ENCODE results near the gene ATP10D. TPM values are rescaled to one million over a fixed set of nuclear protein-coding genes. Genes with fewer than 3 reads are reported as not detected.

ATP10D gene
- total and polyA plus RNA-seq, 5 donors: 3.1 to 11.8 (median 10.8) TPM

- WGBS: 95% methylated on average over 1 of the region's 1 CpG
- H3K4me1 ChIP-seq (ENCODE audit: control insufficient read depth, insufficient read depth, low read length): no peaks in the 10 kb centered on the region
- ATAC-seq (no peak), DNase-seq (no peak)
- no peak overlapping the region for H3K4me3 ChIP-seq (ENCODE audit: low read length)
- intact Hi-C loops (cut with DNase I): no loop called here
- H3K27ac ChIP-seq (ENCODE audit: low read length): no peak overlapping the region
- no peaks in the 10 kb centered on the region for H3K27me3 ChIP-seq (ENCODE audit: control insufficient read depth, insufficient read depth)
- H3K9me3 ChIP-seq (ENCODE audit: control insufficient read depth, low read length): no peaks in the 10 kb centered on the region
Measured at GRCh38 chr4:47590325-47590724, 105.2 kb downstream of the ATP10D start.

GRCh38 chr4:47597696-47598095 is 112.6 kb downstream of the ATP10D start:
- H3K4me3 ChIP-seq (ENCODE audit: low read length): no peak overlapping the region
- intact Hi-C loops (cut with DNase I): no loop called here
- H3K27me3 ChIP-seq (ENCODE audit: control insufficient read depth, insufficient read depth): no peaks in the 10 kb centered on the region
- no peak overlapping the region for H3K27ac ChIP-seq (ENCODE audit: low read length)
- ATAC-seq (no peak), DNase-seq (no peak)
- WGBS: 86% methylated on average over 1 of the region's 1 CpG
- no peaks in the 10 kb centered on the region for H3K4me1 ChIP-seq (ENCODE audit: control insufficient read depth, insufficient read depth, low read length)
- no peaks in the 10 kb centered on the region for H3K9me3 ChIP-seq (ENCODE audit: control insufficient read depth, low read length)

- ATAC-seq (peak in 1 of 2 donors; percentile 61), DNase-seq (no peak)
- Histone ChIP-seq H3K27ac (ENCODE audit: low read length) (no peak overlapping the region), H3K4me1 (ENCODE audit: control insufficient read depth, insufficient read depth, low read length) (no peaks in the 10 kb centered on the region), H3K9me3 (ENCODE audit: control insufficient read depth, low read length) (no peaks in the 10 kb centered on the region), H3K4me3 (ENCODE audit: low read length) (no peak overlapping the region), H3K27me3 (ENCODE audit: control insufficient read depth, insufficient read depth) (no peaks in the 10 kb centered on the region)
- intact Hi-C loops (cut with DNase I): no loop called here
- 36% methylated on average over 1 of the region's 1 CpG for WGBS
Measured at GRCh38 chr4:47598320-47598719, 113.2 kb downstream of the ATP10D start.

GRCh38 chr4:47598896-47599295 is 113.8 kb downstream of the ATP10D start:
- H3K27ac ChIP-seq (ENCODE audit: low read length): no peak overlapping the region
- H3K4me1 ChIP-seq (ENCODE audit: control insufficient read depth, insufficient read depth, low read length): no peaks in the 10 kb centered on the region
- H3K4me3 ChIP-seq (ENCODE audit: low read length): no peak overlapping the region
- intact Hi-C loops (cut with DNase I): no loop called here
- no peak for ATAC-seq
- no peaks in the 10 kb centered on the region for H3K9me3 ChIP-seq (ENCODE audit: control insufficient read depth, low read length)
- no peaks in the 10 kb centered on the region for H3K27me3 ChIP-seq (ENCODE audit: control insufficient read depth, insufficient read depth)
- no peak for DNase-seq
- WGBS: 72% methylated on average over 3 of the region's 3 CpGs

GRCh38 chr4:47606482-47606881 is 121.4 kb downstream of the ATP10D start:
- Histone ChIP-seq H3K27me3 (ENCODE audit: control insufficient read depth, insufficient read depth) (no peaks in the 10 kb centered on the region), H3K9me3 (ENCODE audit: control insufficient read depth, low read length) (no peaks in the 10 kb centered on the region), H3K4me1 (ENCODE audit: control insufficient read depth, insufficient read depth, low read length) (no peaks in the 10 kb centered on the region), H3K27ac (ENCODE audit: low read length) (no peak overlapping the region), H3K4me3 (ENCODE audit: low read length) (no peak overlapping the region)
- 90% methylated on average over 3 of the region's 3 CpGs for WGBS
- no peak for ATAC-seq
- DNase-seq: no peak
- intact Hi-C loops (cut with DNase I): no loop called here

GRCh38 chr4:47612116-47613023 is 127.3 kb downstream of the ATP10D start:
- intact Hi-C loops (cut with DNase I): no loop called here
- no peaks in the 10 kb centered on the region for H3K27me3 ChIP-seq (ENCODE audit: control insufficient read depth, insufficient read depth)
- 61% methylated on average over 4 of the region's 4 CpGs for WGBS
- no peak for ATAC-seq
- DNase-seq: no peak
- no peak overlapping the region for H3K4me3 ChIP-seq (ENCODE audit: low read length)
- no peaks in the 10 kb centered on the region for H3K4me1 ChIP-seq (ENCODE audit: control insufficient read depth, insufficient read depth, low read length)
- H3K9me3 ChIP-seq (ENCODE audit: control insufficient read depth, low read length): no peaks in the 10 kb centered on the region
- no peak overlapping the region for H3K27ac ChIP-seq (ENCODE audit: low read length)

GRCh38 chr4:47615385-47615784 is 130.3 kb downstream of the ATP10D start:
- Histone ChIP-seq H3K9me3 (ENCODE audit: control insufficient read depth, low read length) (no peaks in the 10 kb centered on the region), H3K27ac (ENCODE audit: low read length) (no peak overlapping the region), H3K4me3 (ENCODE audit: low read length) (no peak overlapping the region), H3K27me3 (ENCODE audit: control insufficient read depth, insufficient read depth) (no peaks in the 10 kb centered on the region), H3K4me1 (ENCODE audit: control insufficient read depth, insufficient read depth, low read length) (no peaks in the 10 kb centered on the region)
- intact Hi-C loops (cut with DNase I): no loop called here
- no peak for ATAC-seq
- 83% methylated on average over 4 of the region's 4 CpGs for WGBS
- DNase-seq: no peak

- intact Hi-C loops (cut with DNase I): no loop called here
- Histone ChIP-seq H3K4me3 (ENCODE audit: low read length) (no peak overlapping the region), H3K9me3 (ENCODE audit: control insufficient read depth, low read length) (no peaks in the 10 kb centered on the region), H3K4me1 (ENCODE audit: control insufficient read depth, insufficient read depth, low read length) (no peaks in the 10 kb centered on the region), H3K27ac (ENCODE audit: low read length) (no peak overlapping the region), H3K27me3 (ENCODE audit: control insufficient read depth, insufficient read depth) (no peaks in the 10 kb centered on the region)
- DNase-seq (no peak), ATAC-seq (no peak)
Measured at GRCh38 chr4:47617607-47618006, 132.5 kb downstream of the ATP10D start.

- WGBS: 77% methylated on average over 2 of the region's 2 CpGs
- ATAC-seq (no peak), DNase-seq (no peak)
- H3K4me3 ChIP-seq (ENCODE audit: low read length): no peak overlapping the region
- intact Hi-C loops (cut with DNase I): no loop called here
- H3K9me3 ChIP-seq (ENCODE audit: control insufficient read depth, low read length): no peaks in the 10 kb centered on the region
- no peak overlapping the region for H3K27ac ChIP-seq (ENCODE audit: low read length)
- no peaks in the 10 kb centered on the region for H3K27me3 ChIP-seq (ENCODE audit: control insufficient read depth, insufficient read depth)
- H3K4me1 ChIP-seq (ENCODE audit: control insufficient read depth, insufficient read depth, low read length): no peaks in the 10 kb centered on the region
Measured at GRCh38 chr4:47619691-47620090, 134.6 kb downstream of the ATP10D start.

GRCh38 chr4:47621181-47621580 is 136.1 kb downstream of the ATP10D start:
- no peaks in the 10 kb centered on the region for H3K4me1 ChIP-seq (ENCODE audit: control insufficient read depth, insufficient read depth, low read length)
- H3K4me3 ChIP-seq (ENCODE audit: low read length): no peak overlapping the region
- H3K9me3 ChIP-seq (ENCODE audit: control insufficient read depth, low read length): no peaks in the 10 kb centered on the region
- intact Hi-C loops (cut with DNase I): no loop called here
- H3K27ac ChIP-seq (ENCODE audit: low read length): no peak overlapping the region
- WGBS: 97% methylated on average over 1 of the region's 1 CpG
- ATAC-seq (no peak), DNase-seq (no peak)
- no peaks in the 10 kb centered on the region for H3K27me3 ChIP-seq (ENCODE audit: control insufficient read depth, insufficient read depth)

- H3K27ac ChIP-seq (ENCODE audit: low read length): no peak overlapping the region
- no peaks in the 10 kb centered on the region for H3K4me1 ChIP-seq (ENCODE audit: control insufficient read depth, insufficient read depth, low read length)
- H3K9me3 ChIP-seq (ENCODE audit: control insufficient read depth, low read length): no peaks in the 10 kb centered on the region
- DNase-seq (no peak), ATAC-seq (no peak)
- intact Hi-C loops (cut with DNase I): no loop called here
- no peaks in the 10 kb centered on the region for H3K27me3 ChIP-seq (ENCODE audit: control insufficient read depth, insufficient read depth)
- H3K4me3 ChIP-seq (ENCODE audit: low read length): no peak overlapping the region
Measured at GRCh38 chr4:47624031-47624441, 139.0 kb downstream of the ATP10D start.

GRCh38 chr4:47631161-47631560 is 146.1 kb downstream of the ATP10D start:
- Histone ChIP-seq H3K4me3 (ENCODE audit: low read length) (no peak overlapping the region), H3K27ac (ENCODE audit: low read length) (no peak overlapping the region), H3K9me3 (ENCODE audit: control insufficient read depth, low read length) (no peaks in the 10 kb centered on the region), H3K4me1 (ENCODE audit: control insufficient read depth, insufficient read depth, low read length) (no peaks in the 10 kb centered on the region), H3K27me3 (ENCODE audit: control insufficient read depth, insufficient read depth) (no peaks in the 10 kb centered on the region)
- whole genome bisulfite sequencing: 92% methylated on average over 4 of the region's 4 CpGs
- DNase-seq: no peak
- no peak for ATAC-seq
- intact Hi-C loops (cut with DNase I): no loop called here

All from right cardiac atrium (tissue), 5 donors.